IMR-90 (cell line): ENCODE results near the gene TRMT2A. TPM values are rescaled to one million over a fixed set of nuclear protein-coding genes. Genes with fewer than 3 reads are reported as not detected.

ENCODE experiments used
- BHLHE40 ChIP-seq: fragments of 150-350 bp; IDR thresholded peaks from 2 replicates; pipeline ENCODE4 v1.6.1; 2016; ENCODE audit warnings: mild to moderate bottlenecking, low read depth, low read length
- CTCF ChIP-seq: conservative IDR thresholded peaks from 2 replicates; pipeline ENCODE4 v1.5.1; 2012; ENCODE audit warnings: mild to moderate bottlenecking, low read depth, low read length, improper control_type of control experiment
- RCOR1 ChIP-seq: IDR thresholded peaks from 2 replicates; pipeline ENCODE4 v1.6.1; 2012; ENCODE audit warnings: mild to moderate bottlenecking, low read length, improper control_type of control experiment; ENCODE audit not compliant: insufficient replicate concordance
- USF2 ChIP-seq: fragments of 150-350 bp; IDR thresholded peaks from 2 replicates; pipeline ENCODE4 v1.6.1; 2017; ENCODE audit warnings: mild to moderate bottlenecking, antibody characterized with exemption, low read length, low read depth
- polyA plus RNA-seq, 3 experiments: library from polyadenylated mRNA; depleted of rRNA; stranded (reverse); fragments of >200 nt; gene quantifications; 2 replicates each; pipeline ENCODE4 v1.2.3, GENCODE V29; 2012; ENCODE audit warnings: low replicate concordance in 1 of 3
- total RNA-seq: library from RNA; depleted of rRNA; stranded (reverse); fragments of >200 nt; gene quantifications from 2 replicates; pipeline ENCODE4 v1.2.3, GENCODE V29; 2012

TRMT2A gene
- total and polyA plus RNA-seq, 2 of the 4 experiments (the other 2 are of a cell fraction), result 22.0 to 39.1 TPM

DNA sequence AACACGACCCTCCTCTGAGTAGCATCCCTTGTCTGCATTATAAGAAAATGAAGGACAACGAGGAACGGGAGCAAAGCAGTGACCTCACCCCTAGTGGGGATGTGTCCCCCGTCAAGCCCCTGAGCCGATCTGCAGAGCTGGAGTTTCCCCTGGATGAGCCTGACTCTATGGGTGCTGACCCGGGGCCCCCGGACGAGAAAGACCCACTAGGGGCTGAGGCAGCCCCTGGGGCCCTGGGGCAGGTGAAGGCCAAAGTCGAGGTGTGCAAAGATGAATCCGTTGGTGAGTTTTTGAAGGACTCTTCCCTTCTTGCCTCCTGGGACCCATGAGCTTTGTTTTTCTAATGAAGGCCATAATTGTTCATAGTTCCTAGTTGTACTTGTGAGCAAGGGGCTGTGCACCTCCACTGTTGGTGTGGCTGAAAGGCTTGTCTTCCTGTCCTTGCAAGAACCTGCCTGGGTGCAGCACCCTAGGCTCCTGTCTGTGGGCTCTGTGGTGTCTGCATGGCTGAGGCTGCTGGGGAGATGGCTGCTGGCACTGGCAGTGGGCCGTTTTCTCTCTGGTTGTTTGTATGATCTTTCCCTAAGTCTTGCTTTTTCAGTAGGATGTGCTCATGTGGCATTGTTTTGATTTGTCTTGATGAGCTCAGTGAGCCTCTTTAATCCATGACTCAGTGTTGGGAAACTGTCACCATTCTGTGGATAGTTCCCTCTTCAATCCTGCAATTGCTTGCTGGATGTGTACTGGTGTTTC is 26.9 kb downstream of the TRMT2A start (continued):
- TF ChIP-seq CTCF (no peak), BHLHE40 (no peak), USF2 (no peak), RCOR1 (no peak)
